HG03571 (cell line): ENCODE data around the gene PPIH.
A peak's percentile ranks its signal among the peaks of the same experiment; 100 is the strongest.
"Not testable (repeated sequence)": the region's sequence is repeated elsewhere in the genome, so short reads cannot be mapped to it uniquely, and the experiment has no call there.

ENCODE experiments used
- ATAC-seq: cut with Tn5 transposase; IDR thresholded peaks from one replicate; pipeline ENCODE4 v1.9.1; 2021; ENCODE audit not compliant: unreplicated experiment

PPIH gene

GRCh38 chr1:42681741-42682483, 23.7 kb downstream of the PPIH start, which contains the start of gene YBX1:
Gene YBX1, plus strand, starts transcription at chr1:42682418. Its CDS starts 148 bp downstream, at chr1:42682566.
- peak; percentile 87 for ATAC-seq

- peak; percentile 9 for ATAC-seq
These were observed 24.2 kb downstream of the PPIH start for GRCh38 chr1:42682484-42682738.

- ATAC-seq: peak; percentile 39
These were observed 24.7 kb downstream of the PPIH start for GRCh38 chr1:42682739-42683531.

DNA sequence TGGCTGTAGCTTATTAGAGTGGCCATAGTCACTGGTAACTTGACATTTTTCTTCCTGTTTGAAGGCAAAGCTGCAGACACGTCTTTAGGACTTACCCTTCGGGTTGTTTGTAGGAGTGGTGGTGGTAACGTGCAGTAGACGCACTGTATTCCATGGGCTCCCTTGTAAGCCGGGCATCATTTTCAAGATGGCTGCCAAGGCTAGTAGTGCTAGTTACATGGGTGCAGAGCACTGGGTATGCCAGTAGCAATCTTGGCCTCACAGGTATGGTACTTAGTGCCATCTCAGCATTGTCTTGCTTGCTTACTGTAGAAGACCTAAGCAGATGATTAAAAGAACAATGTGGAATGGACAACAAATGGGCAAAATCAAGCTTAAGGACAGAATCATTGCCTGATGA, 25.9 kb downstream of the PPIH start:
- no peak for ATAC-seq

DNA sequence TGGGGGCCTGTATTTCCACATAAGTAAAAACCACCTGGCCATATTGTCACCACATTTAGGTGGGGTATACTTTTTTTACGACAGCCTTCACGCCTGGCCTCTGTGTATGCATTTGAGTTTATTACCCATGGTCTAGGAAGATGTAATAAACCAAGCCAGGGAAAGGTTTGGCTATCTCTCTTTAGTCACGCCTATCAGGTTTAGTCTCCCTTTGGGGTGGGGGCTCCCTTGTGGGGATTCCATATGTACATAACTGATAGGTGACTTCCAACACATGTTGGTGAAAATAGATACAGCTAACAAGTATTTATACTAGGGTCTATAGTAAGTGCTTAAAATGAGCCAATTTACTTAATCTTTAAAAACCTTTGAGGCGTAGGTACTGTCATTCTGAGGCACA, 28.2 kb downstream of the PPIH start:
- no peak for ATAC-seq

DNA sequence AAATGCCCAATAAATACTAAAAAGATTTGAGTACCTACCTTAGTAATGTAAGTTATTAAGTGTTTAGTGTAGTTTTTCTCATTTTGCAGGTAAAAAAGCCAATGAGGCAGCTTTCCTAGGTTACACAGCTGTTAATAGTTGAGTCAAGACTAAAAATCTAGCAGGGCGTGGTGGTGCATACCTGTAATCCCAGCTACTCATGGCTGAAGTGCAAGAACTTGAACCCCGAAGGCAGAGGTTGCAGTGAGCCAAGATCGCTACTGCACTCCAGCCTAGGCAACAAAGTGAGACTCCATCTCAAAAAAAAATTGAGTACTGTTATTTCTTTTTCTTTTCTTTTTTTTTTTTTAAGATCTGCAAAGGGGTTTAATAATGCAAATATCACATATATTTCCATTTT, 31.7 kb downstream of the PPIH start:
- no peak for ATAC-seq

- ATAC-seq: no peak
These were observed 32.4 kb downstream of the PPIH start for GRCh38 chr1:42690477-42691156.

GRCh38 chr1:42691157-42691498, 32.9 kb downstream of the PPIH start:
- ATAC-seq: no peak

- no peak for ATAC-seq
These were observed 34.2 kb downstream of the PPIH start for GRCh38 chr1:42692461-42692860.

- no peak for ATAC-seq
These were observed 34.7 kb downstream of the PPIH start for GRCh38 chr1:42692911-42693310.

GRCh38 chr1:42698081-42698813, 40.0 kb downstream of the PPIH start:
- ATAC-seq: no peak

DNA sequence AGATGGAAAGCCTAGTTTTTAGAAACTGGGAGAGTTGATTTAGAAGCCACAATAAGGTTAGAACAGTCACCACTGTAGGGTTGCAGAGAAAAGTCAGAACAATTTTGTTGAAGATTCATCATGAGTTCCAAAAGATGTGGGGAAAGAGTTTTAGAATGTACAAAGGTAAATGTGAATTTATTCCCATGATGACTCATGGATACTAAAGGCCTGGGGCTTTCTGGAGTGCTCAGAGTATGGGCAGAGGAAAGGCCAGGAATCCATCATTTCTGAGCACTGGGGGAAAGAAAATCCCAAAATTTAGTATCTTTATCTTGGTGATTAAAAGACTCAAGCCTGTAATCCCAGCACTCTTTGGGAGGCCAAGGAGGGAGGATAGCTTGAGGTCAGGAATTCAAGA, 41.8 kb downstream of the PPIH start:
- ATAC-seq: no peak

GRCh38 chr1:42703888-42704464, 45.8 kb downstream of the PPIH start:
- no peak for ATAC-seq

DNA sequence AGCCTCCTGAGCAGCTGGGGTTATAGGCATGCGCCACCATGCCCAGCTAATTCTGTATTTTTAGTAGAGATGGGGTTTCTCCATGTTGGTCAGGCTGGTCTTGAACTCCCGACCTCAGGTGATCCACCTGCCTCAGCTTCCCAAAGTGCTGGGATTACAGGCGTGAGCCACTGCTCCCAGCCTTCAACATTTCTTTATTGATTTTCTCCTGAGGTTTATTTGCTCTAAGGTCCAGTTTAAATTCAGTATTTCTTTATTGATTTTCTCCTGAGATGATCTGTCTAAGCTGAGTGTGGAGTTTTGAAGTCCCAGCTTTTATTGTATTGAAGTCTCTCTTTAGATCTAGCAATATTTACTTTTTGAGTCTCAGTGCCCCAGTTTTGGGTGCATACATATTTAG, 54.6 kb downstream of the PPIH start:
- not testable (repeated sequence) for ATAC-seq

GRCh38 chr1:42713293-42713692, 55.1 kb downstream of the PPIH start:
- no peak for ATAC-seq

DNA sequence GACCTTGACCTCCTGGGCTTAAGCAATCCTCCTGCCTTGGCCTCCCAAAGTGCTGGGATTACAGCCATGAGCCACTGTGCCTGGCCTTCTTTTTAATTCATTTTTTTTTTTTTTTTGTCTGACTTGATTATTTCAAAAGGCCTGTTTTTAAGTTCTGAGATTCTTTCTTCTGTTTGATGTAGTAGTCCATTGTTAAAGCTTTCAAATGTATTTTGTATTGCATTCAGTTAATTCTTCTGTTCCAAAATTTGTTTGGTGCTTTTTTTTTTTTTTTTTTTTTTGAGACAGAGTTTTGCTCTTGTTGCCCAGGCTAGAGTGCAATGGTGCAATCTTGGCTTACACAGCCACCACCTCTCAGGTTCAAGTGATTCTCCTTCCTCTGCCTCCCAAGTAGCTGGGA, 56.2 kb downstream of the PPIH start:
- not testable (repeated sequence) for ATAC-seq

DNA sequence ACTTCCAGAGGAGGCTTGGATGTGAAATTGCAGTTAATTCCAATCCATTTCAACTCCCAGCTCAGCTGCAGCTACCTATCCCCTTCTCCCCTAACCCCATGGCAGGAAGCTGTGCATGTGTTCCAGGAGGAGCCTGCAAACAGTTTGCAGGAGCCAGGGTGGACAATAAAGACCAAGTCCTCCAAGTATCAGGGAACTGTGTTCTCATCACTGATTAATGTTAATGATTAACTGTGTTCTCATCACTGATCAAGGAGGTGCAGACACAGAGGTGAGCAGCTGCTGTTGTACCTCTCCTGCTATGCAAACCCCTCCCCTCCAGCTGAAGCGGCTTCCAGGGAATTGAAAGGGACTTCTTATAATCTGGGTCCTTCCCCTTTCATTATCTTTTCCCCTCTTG, 62.6 kb downstream of the PPIH start:
- ATAC-seq: no peak

DNA sequence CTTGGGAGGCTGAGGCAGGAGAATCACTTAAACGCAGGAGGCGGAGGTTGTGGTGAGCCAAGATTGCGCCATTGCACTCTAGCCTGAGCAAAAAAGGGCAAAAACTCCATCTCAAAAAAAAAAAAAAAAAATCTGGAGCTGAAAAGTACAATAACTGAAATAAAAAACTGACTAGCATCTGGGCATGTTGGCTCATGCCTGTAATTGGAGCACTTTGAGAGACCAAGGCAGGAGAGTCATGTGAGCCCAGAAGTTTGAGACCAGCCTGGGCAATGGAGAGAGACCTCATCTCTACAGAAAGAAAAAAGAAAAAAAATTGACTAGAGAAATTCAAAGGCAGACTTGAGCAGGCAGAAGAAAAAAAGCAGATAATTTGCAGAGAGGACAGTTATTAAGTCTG, 63.7 kb downstream of the PPIH start:
- no peak for ATAC-seq

DNA sequence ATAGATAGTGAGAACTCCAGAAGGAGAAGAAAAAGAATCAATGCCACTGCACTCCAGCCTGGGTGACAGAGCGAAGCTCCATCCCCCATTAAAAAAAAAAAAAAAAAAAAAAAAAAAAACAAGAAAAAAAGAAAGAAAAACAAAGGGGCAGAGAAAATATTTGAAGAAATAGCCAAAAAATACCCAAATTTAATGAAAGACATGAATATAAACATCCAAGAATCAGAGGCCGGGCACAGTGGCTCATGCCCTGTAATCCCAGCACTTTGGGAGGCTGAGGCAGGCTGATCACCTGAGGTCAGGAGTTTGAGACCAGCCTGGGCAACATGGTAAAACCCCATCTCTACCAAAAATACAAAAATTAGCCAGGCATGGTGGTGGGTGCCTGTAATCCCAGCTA, 64.2 kb downstream of the PPIH start:
- ATAC-seq: not testable (repeated sequence)

DNA sequence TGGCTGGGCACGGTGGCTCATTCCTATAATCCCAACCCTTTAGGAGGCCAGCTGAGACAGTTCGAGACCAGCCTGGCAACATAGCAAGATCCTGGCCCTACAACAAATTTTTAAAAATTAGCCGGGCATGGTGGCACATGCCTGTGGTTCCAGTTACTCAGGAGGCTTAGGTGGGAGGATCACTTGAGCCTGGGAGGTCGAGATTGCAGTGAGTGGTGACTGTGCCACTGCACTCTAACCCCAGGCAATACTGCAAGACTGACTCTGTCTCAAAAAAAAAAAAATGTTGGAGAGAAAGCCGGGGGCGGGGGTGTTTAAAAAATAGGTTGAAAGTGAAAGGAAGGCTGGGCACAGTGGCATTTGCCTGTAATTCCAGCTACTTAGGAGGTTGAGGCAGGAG, 65.3 kb downstream of the PPIH start:
- no peak for ATAC-seq

DNA sequence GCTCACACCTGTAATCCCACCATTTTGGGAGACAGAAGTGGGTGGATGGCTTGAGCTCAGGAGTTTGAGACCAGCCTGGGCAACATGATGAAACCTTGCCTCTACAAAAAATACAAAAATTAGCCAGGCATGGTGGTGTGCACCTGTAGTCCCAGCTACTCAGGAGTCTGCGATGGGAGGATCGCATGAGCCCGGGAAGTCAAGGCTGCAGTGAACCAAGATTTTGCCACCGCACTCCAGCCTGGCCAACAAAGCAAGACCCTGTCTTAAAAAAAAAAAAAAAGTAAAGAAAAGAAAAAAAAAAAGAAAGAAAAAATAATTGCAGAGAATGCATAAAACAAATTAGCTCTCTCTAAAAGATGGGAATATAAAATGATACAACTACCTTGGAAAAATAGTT, 67.6 kb downstream of the PPIH start:
- not testable (repeated sequence) for ATAC-seq
